ENCODE data around the gene IL1R1. TPM values are rescaled to one million over a fixed set of nuclear protein-coding genes. Genes with fewer than 3 reads are reported as not detected.
"Not testable (repeated sequence)": the region's sequence is repeated elsewhere in the genome, so short reads cannot be mapped to it uniquely, and the experiment has no call there.

The IL1R1 gene
- total RNA-seq, 1 donor from 2014 or later: 27.7 TPM

DNA sequence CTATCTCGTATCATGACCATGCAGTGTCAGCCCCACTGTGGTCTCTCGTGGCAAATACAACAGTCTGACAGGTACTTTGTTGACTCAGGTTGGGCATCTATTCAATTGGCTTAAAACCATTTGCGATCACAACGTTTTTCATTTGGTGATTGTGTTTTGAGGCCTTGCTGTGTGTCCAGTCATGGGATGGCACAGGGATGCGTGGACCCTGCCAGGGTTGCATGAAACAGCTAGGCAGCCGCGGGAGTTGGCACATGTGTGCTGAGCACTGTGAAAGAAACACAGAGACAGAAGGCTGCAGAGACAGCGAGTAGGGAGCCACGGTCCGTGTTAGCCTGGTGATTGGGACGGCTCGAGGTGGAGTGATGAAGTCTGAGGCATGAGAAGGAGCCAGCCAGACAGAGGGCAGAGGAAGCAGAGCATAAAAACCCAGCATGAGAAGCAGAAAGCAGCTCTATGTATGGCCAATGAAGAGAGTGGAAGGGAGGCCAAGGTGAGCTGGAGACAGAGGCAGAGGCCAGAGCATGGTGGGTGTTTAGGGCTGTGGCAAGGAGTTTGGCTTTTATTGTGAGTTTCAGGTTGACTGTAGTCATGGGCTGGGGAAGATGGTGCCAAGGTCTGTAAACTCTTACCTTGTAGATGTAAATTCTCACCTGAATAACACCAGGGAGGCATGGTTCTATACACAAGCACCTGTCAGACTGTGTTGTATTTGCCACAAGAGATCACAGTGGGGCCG lies 31.8 kb upstream of the IL1R1 start:
- intact Hi-C loops (cut with DNase I): no loop called here
- DNase-seq (ENCODE audit: low spot score): no peak

DNA sequence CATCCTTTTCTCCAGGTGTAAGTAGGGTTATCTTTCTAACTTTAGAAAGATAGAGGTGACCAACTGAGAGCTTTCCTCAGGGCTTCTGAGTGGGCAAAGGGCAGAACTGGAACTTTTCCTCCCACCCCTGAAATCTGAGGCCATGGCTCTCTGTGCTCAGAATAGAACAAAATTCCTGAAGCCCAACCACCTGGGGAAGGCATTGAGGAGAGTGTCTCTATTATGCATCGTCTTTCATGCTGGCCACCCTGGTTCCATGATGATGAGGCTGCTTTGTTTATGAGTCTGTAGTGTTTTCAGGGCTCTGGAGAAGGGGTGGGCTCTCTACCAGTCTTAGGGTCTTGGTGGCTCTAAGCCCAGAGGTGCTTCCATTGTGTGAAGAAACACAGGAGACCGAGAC lies 30.7 kb upstream of the IL1R1 start:
- intact Hi-C loops (cut with DNase I): no loop called here

DNA sequence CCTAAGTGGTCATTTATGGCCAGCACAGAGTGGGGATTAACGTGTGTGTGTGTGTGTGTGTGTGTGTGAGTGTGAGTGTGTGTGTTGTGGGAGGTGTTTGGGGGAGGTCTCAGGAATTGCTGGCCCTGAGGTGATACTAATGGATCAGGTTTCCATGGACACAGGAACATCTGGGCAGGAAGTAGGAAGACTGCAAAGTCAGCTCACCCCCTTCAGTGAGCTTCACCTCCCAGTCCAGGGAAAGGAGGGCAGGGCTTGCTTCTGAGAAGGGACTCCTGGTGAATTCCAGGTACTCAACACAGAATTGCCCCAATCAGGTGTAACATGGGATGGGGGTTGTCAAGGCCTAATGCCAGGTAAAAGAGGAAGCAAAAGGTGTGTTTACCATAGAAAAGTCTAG lies 30.3 kb upstream of the IL1R1 start:
- intact Hi-C loops (cut with DNase I): no loop called here

More for the DNA sequence above, 30.7 kb upstream of the IL1R1 start:
- no peak for DNase-seq (ENCODE audit: low spot score)

DNA sequence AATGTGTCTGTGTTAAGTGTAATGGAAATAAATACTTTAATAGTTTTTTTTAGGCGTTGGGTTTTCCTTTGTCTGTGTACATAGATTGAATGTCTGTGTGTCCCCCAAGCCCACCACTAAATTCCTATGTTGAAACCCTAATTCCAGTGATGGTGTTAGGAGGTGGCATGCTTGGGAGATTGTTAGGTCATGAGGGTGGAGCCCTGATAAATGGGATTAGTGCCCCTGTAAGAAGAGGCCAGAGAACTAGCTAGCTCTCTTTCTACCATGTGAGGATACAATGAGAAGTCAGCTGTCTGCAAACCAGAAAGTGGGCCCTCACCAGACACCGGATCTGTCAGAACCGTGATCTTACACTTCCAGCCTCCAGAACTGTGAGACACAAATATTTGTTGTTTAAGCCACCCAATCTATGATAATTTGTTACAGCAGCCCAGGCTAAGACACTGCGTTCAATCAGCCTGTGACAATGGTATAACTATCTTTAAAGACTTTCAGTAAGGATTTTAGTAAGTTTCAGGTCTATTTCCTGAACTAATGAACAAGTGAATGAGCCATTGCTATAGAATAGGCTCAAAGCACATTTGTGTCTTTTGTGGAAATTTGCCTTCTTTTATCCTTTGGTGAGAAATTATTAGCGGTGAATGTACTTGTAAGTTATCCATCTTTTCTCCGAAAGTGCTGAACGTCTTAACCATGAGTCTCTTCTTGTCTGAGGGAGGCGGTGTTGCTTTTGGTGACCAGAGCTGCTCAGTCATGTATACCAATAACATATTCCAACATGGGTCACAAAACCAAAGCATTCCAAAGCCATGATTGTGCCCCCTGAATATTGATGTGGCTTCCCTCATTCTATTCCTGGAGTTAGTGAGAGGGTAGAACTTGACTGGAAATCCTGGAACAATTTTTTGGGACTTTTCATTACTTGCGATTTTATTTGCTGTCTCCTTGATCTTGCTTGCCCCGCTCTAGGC lies 29.6 kb upstream of the IL1R1 start:
- intact Hi-C loops (cut with DNase I): no loop called here

More for the DNA sequence above, 30.3 kb upstream of the IL1R1 start:
- no peak for DNase-seq (ENCODE audit: low spot score)

DNA sequence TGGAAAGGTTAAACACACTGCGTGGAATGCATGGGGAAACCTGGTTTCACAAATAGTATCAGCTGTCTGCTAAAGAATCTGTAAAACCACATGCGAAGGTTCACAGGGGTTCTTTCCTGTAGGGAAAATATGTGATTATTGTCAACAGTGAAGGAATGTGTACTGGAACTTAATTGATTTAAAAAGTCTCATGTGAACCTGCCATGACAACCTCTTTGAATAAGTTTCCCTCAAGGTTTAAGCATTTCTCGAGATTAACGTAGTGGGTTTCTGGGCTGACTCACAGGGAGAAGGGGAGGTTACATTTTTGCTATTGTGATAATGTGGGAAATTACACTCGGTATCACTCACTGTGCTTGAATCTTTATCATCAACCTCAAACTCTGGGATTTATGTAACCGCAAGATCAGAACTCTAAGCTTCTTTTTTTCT lies 28.2 kb upstream of the IL1R1 start:
- no peak for DNase-seq (ENCODE audit: low spot score)
- intact Hi-C loops (cut with DNase I): no loop called here

More for the DNA sequence above, 29.6 kb upstream of the IL1R1 start:
- DNase-seq (ENCODE audit: low spot score): no peak

DNA sequence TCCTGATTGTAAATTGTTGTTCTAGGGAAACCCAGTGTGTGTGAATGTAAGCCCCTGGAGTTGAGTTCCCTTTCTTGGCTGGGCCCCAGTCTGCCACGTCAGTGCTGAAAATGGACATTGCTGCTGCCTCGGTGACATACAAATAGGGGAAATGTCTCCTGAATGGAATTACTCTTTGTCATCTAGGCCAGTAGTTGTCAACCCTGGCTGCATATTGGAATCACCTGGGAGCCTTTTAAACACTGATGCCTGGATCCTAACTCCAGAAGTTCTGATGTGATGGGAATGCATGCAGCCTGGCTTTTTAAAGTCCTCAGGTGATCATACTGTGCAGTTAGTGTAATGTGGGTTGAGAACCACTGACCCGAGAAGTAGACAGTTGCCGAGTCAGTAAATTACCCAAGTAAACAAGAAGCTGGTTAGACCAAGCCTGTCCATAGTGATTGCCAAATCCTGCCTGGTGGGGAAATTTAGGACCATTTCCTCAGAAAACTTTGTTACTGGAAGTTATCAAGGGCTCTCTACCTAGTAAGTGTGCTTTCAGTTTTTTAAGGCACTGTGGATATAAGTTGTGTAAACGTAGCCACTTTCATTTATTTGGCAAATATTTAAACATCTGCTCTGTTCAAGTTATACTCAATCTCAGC lies 27.6 kb upstream of the IL1R1 start:
- DNase-seq (ENCODE audit: low spot score): no peak
- intact Hi-C loops (cut with DNase I): loop anchor here (5.0 kb wide), 1 partner anchor 47 kb away; no protein-coding TSS in a partner anchor

DNA sequence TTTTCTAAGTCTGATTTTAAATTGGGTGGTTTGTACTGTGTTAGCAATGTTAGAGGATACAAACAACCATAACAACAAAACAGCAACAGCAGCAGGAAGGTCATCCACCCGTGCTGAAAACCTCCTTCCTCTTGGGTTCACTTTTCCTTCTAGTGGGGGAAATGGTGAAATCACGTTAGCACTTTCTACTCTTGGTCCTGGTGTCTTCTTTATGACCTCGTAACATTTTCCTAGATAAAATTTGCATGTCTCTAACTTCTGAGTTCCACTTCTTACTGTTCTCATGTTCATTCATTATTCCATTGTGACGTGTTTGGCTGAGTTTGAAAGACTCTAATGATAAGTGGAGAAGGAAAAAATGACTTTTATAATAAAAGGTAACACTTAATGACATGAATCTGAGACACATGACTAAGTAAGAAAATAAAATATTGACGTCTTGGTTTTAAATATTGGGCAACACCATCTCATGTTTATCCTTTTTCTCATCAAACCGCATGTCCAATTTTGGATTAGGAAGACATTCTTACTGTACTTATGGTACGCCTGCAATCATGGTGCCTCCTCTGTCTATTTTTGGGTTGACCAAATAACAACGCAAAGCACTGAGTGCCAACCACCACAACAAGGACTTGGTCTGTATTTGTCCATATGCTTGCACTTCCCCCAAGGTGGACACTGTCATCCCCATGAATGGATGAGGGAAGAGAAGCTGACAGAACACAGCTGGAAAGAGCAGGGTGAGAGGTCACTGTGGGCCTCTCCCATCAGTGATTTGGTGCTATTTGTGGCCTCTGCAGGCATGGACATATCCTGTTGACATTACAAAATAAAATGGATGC lies 25.7 kb upstream of the IL1R1 start:
- intact Hi-C loops (cut with DNase I): loop anchor here (5.0 kb wide), 1 partner anchor 45 kb away; no protein-coding TSS in a partner anchor

DNA sequence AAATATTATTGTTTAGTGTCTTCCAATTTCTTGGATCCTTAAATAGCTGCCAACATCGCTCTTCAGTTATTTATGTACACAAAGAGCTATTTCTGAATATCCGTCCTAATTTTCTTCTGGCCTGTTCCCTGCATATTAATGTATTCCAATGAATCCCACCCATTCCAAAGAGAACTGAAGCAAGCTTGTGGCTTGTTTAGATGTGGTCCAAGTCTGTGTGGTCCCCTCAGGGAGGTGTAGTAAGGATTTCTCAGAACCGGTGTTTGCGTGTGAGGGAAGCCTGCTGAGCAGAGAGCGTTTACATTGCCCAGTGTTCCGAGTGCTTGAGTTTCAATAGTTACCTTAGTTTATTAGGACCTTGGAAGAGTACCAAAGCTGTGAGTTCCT lies 25.1 kb upstream of the IL1R1 start:
- no peak for DNase-seq (ENCODE audit: low spot score)
- intact Hi-C loops (cut with DNase I): loop anchor here (5.0 kb wide), 1 partner anchor 45 kb away; no protein-coding TSS in a partner anchor

More for the DNA sequence above, 25.7 kb upstream of the IL1R1 start:
- DNase-seq (ENCODE audit: low spot score): no peak

DNA sequence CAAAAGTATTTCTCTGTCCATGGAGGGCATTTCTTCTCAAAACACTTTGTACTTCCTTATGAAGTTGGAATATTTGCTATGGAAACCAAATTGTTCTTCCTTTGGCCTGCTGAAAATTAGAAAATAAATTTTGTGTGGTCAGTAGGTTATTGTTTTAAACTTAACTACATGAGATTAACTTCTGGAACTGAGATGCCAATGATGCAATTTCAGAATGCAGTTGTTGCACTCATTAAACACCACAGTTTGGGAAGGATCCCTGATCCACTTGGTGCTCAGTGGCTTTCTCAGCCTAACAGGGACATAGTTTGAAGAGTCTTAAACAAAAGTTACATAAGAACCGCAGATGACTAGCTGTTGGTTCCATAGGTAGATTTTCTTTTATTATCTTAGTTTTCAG lies 23.3 kb upstream of the IL1R1 start:
- intact Hi-C loops (cut with DNase I): loop anchor here (5.0 kb wide), 1 partner anchor 43 kb away; no protein-coding TSS in a partner anchor
- DNase-seq (ENCODE audit: low spot score): no peak

DNA sequence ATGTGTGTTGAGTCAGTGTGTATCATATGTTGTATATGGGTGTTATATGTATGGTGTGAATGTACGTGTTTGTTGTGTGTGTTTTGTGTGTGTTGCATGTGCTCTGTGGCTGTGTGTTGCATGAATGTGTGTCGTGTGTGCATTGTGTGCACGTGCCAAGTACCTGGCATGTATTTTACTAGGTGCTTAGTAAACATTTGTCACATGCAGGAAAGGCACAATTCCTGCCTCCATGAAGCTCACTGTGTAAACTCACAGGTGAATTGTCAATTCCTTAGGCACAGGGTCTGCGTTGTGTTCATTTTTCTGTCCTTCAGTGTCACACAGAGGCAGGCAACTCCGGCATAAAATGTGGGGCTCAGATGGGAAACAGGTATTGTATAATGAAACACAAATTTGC lies 22.3 kb upstream of the IL1R1 start:
- no peak for DNase-seq (ENCODE audit: low spot score)
- intact Hi-C loops (cut with DNase I): no loop called here

DNA sequence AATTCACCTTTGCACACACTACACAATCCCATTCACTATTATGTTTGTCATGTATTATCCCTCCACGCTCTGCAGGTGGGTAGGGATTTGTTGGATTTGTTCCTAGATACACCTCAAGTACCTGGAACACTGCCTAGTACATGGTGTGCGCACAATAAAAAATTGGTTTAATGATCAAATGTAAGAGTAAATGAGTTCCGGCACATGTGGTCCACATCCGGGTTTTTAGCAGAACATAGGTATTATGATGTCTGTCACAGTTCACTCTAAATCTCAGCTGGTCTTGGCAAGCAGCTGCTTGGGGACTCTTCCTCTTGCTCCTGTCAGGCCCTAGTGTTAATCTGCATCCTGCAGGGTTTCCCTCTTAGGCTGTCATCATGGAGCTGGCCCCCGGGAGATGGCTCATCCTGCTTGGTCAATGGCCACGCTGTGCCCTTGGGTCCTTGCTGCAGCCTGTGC lies 21.8 kb upstream of the IL1R1 start:
- intact Hi-C loops (cut with DNase I): no loop called here
- DNase-seq (ENCODE audit: low spot score): no peak

DNA sequence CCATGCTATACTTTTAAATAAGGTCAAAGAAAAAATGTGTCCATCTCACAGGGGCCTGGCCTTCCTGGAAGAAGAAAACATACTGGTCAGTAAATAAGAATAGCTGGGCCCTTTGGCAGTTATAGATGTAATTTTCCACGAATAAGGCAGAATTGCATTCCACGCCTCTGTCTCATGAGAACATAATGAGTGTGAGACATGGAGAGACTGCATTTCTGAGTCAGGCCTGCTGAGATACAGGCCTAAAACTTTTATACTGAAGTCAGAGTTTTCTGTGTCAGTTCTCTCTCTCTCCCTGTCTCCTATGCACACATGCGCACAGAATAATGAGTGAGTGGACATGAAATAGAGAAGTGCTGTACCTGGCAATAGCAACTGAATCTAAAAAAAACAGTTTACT lies 20.4 kb upstream of the IL1R1 start:
- intact Hi-C loops (cut with DNase I): no loop called here
- DNase-seq (ENCODE audit: low spot score): no peak

DNA sequence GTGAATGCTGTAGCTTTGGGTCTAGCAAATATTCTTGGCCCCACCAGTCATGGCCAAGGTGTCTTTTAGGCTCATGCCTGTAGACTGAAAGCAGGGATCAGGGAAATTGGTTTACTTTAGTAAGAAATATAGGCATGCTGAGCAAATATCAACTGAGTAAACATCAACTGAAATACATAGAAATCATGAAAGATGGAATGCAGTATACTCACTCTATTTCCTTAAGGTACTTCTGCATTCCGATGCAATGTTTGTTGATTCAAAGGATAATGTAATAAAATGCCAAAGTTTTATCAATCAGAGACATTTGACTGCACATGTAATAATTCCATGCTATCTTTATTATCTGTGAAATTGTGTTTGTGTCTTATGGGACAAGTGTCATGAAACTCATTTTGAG lies 19.6 kb upstream of the IL1R1 start:
- no peak for DNase-seq (ENCODE audit: low spot score)
- intact Hi-C loops (cut with DNase I): no loop called here

DNA sequence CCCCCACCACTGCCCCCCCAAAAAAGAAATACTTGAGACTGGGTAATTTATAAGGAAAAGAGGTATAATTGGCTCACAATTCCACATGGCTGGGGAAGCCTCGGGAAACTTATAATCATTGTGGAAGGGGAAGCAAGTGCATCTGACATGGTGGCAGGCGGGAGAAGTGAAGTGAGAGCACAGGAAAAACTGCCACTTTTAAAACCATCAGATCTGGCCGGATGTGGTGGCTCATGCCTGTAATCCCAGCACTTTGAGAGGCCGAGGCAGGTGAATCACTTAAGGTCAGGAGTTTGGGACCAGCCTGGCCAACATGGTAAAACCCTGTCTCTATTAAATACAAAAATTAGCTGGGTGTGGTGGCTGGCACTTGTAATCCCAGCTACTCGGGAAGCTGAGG lies 18.1 kb upstream of the IL1R1 start:
- intact Hi-C loops (cut with DNase I): not testable (repeated sequence)

DNA sequence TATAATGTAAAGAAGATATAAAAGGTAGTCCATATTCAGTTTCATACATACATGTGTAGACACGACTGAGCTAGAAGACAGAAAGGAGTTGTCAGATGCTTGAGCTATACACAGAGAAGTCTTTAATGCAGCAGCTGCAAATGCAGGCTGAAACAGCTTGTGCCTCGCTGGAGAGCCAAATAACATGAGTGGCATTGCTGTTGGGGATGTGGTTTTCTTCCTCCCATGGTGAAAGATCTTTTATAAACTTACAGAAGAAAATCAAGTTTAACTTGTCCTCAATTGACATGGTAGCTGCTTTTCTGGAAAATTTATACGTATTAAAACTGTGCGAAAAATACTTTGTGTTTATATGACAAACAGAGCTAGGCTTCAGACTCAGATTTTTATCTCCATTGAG lies 16.4 kb upstream of the IL1R1 start:
- intact Hi-C loops (cut with DNase I): no loop called here
- DNase-seq (ENCODE audit: low spot score): no peak

More for the DNA sequence above, 18.1 kb upstream of the IL1R1 start:
- DNase-seq (ENCODE audit: low spot score): not testable (repeated sequence)

DNA sequence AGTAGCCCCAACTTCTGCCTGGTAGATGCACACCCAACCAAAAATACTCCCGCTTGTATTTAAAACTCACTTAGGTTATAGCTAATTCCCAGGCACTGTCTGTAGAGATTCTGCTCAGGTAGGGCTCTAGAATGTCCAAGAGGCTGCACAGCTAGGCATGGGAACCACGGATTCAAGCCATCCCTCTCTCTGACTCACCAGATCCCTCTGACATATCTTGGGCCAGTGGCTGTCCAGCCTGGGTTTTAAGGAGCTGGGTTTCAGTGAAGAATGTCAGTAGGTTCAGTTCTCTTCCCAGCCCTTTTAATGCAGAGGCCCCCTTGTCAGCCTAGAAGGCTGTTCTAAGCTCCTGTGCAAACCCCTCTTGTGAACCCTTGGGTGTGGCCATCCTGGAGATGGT lies 15.9 kb upstream of the IL1R1 start:
- no peak for DNase-seq (ENCODE audit: low spot score)
- intact Hi-C loops (cut with DNase I): no loop called here

DNA sequence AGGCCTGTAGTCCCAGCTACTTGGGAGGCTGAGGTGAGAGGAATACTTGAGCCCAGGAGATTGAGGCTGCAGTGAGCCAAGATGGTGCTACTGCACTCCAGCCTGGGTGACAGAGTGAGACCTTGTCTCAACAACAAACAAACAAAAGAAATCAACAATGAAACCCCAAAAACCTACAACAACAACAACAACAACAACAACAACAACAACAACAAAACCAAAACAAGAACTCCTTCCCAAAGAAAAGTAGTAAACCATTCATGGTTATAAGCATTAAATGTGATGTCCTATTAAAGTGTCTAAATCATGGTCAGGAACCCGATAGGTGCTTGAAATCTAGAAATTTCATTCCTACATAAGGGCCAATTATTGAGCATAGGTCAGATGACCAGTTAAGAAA lies 13.5 kb upstream of the IL1R1 start:
- DNase-seq (ENCODE audit: low spot score): no peak
- intact Hi-C loops (cut with DNase I): no loop called here

DNA sequence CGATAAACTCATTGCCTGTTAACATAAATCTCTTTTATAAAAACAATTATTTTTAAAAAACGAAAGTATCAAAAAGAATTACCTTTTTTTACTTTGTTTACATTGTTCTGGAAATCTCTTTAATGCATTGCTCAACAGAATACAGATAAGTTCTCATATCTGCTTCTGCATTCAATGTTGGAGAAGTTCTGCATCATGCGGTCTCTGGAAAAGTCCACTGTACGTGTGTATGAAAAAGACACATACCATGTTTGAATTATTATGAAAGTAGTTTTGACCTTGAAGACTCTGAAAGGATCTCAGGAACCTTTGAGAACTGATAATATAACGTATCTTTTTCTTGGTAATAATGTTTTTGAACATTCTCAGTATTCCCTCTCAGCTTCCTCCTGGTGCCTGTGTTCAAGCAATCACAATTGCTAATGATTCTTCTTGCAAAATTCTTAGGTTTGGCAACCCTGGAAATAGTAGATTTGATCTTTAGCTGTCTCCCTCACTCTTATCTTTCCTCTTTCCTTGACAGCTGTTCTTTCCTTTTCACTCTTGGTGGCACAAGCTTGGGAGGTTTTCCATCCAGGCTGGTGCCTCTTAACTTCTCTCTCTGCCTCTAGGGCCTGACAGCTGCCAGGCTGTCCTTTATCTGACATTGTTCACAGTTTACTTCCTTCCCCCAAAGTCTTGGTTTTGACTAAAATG lies 12.4 kb upstream of the IL1R1 start:
- DNase-seq (ENCODE audit: low spot score): no peak
- intact Hi-C loops (cut with DNase I): no loop called here
